K562 (cell line): ENCODE measurements around the gene MYL1. TPM values are rescaled to one million over a fixed set of nuclear protein-coding genes. Genes with fewer than 3 reads are reported as not detected.

Source experiments
- ATAC-seq: fragments of 200-7000 bp; cut with Tn5 transposase; 3 replicates; pipeline ENCODE4 v1.9.1; 2020; ENCODE audit warnings: moderate library complexity
- BruUV-seq: library from RNA; stranded (reverse); fragments of 400-500 nt; replicated peaks from 2 replicates; lab custom pipeline; 2021; lab: Mats Ljungman, UMichigan
- CTCF ChIA-PET: fragments of 300-600 bp; formaldehyde crosslinking; extraction: SDS; loops from one replicate; lab custom pipeline; 2021; ENCODE audit warnings: low intra/inter-chr PET ratio; lab: Yijun Ruan, JAX
- POLR2A ChIA-PET: fragments of 300-600, 350-650 bp; sonication (Branson Sonifier 250); formaldehyde crosslinking; extraction: SDS; loops from one replicate; lab custom pipeline; 2021; ENCODE audit warnings: antibody characterized with exemption, inconsistent platforms; lab: Yijun Ruan, JAX
- DNase-seq, 4 experiments: peaks; one replicate each; pipeline versions ENCODE4 v3.0.0 to v3.0.0-alpha.2; 2011 to 2018; ENCODE audit warnings: low spot score in 3 of 4, mixed read lengths in 3 of 4; ENCODE audit errors: extremely low read depth in 1 of 4
- FAIRE-seq: peaks from 2 replicates; lab custom pipeline; 2011; peaks lifted over from hg19 to GRCh38; lab: Jason Lieb, UNC
- H2AFZ ChIP-seq: 2 replicates; pipeline ENCODE4 v1.6.0; 2011; ENCODE audit warnings: low read depth, low read length, control low read depth, inconsistent platforms
- H3K27ac ChIP-seq: fragments of 200-600 bp; 3 replicates; pipeline ENCODE4 v1.8.0; 2011; ENCODE audit warnings: low read depth, mild to moderate bottlenecking, control low read depth, inconsistent platforms, low read length, moderate library complexity, mixed read lengths; ENCODE audit errors: extremely low read depth
- H3K27me3 ChIP-seq, 2 experiments: fragments of 300-600 bp in 1 of 2; 2 replicates in 1 of 2; 3 replicates in 1 of 2; pipeline versions ENCODE4 v1.6.0 to v1.8.0; 2011; ENCODE audit warnings: inconsistent platforms in 2 of 2, low read length in 2 of 2, mild to moderate bottlenecking in 1 of 2, mixed read lengths in 1 of 2, moderate library complexity in 1 of 2; ENCODE audit not compliant: control insufficient read depth in 2 of 2, insufficient read depth in 2 of 2
- H3K36me3 ChIP-seq: fragments of 300-600 bp; 3 replicates; pipeline ENCODE4 v1.8.0; 2011; ENCODE audit warnings: mild to moderate bottlenecking, low read length, inconsistent platforms; ENCODE audit not compliant: control insufficient read depth, insufficient read depth
- H3K4me1 ChIP-seq, 2 experiments: fragments of 200-600 bp in 1 of 2; replicated peaks in 1 of 2; 2 replicates in 1 of 2; 3 replicates in 1 of 2; pipeline versions ENCODE4 v1.5.1 to v1.8.0; 2011; ENCODE audit warnings: inconsistent platforms in 2 of 2, low read length in 2 of 2, mild to moderate bottlenecking in 1 of 2, mixed read lengths in 1 of 2, moderate library complexity in 1 of 2; ENCODE audit not compliant: control insufficient read depth in 2 of 2, insufficient read depth in 2 of 2
- H3K4me2 ChIP-seq: 2 replicates; pipeline ENCODE4 v1.6.1; 2011; ENCODE audit warnings: low read length, control low read depth, inconsistent platforms, mixed read lengths; ENCODE audit not compliant: insufficient read depth
- H3K4me3 ChIP-seq: fragments of 200-600 bp; sonication (generic), shearing (Covaris generic); 2 replicates; pipeline ENCODE4 v1.5.1; 2016; ENCODE audit warnings: control low read depth, inconsistent platforms
- H3K79me2 ChIP-seq: fragments of 200-600 bp; 3 replicates; pipeline ENCODE4 v1.8.0; 2011; ENCODE audit warnings: low read length, inconsistent platforms; ENCODE audit not compliant: control insufficient read depth, insufficient read depth
- H3K9ac ChIP-seq, 2 experiments: 2 replicates each; pipeline versions ENCODE4 v1.6.0 to v1.6.1; 2011; ENCODE audit warnings: low read depth in 2 of 2, low read length in 2 of 2, control low read depth in 1 of 2, inconsistent platforms in 1 of 2, mild to moderate bottlenecking in 1 of 2, mixed read lengths in 1 of 2; ENCODE audit not compliant: insufficient read depth in 1 of 2
- H3K9me1 ChIP-seq: one replicate; pipeline ENCODE4 v1.6.0; 2011; ENCODE audit warnings: inconsistent platforms, mild to moderate bottlenecking, low read length, moderate library complexity; ENCODE audit not compliant: control insufficient read depth, insufficient read depth
- H3K9me3 ChIP-seq: replicated peaks from 2 replicates; pipeline ENCODE4 v1.5.1; 2011; ENCODE audit warnings: low read depth, low read length, inconsistent platforms; ENCODE audit not compliant: control insufficient read depth, insufficient read depth
- H4K20me1 ChIP-seq: replicated peaks from 2 replicates; pipeline ENCODE4 v1.6.1; 2011; ENCODE audit warnings: low read length, inconsistent platforms, mixed read lengths; ENCODE audit not compliant: control insufficient read depth, insufficient read depth
- ARHGAP35 ChIP-seq: fragments of 450-650 bp; IDR thresholded peaks from 2 replicates; pipeline ENCODE4 v1.6.1; 2018; ENCODE audit not compliant: partially characterized antibody
- CREM ChIP-seq: IDR thresholded peaks from 2 replicates; pipeline ENCODE4 v1.6.1; 2014; ENCODE audit warnings: antibody characterized with exemption, low read depth
- ELF1 ChIP-seq: fragments of 200-800 bp; sonication (Bioruptor generic); IDR thresholded peaks from 2 replicates; pipeline ENCODE4 v1.6.1; 2016; ENCODE audit warnings: missing genetic modification characterization, missing compliant biosample characterization
- HOMEZ ChIP-seq: fragments of 250-450 bp; sonication (Bioruptor Pico); IDR thresholded peaks from 2 replicates; pipeline ENCODE4 v1.4.0; 2020; ENCODE audit warnings: mild to moderate bottlenecking, moderate library complexity
- IRF2 ChIP-seq: sonication (generic); formaldehyde crosslinking; IDR thresholded peaks from 2 replicates; pipeline ENCODE4 v1.8.1; 2022; ENCODE audit warnings: mild to moderate bottlenecking, missing genetic modification reagents
- KAT8 ChIP-seq: fragments of 450-650 bp; IDR thresholded peaks from 2 replicates; pipeline ENCODE4 v1.6.1; 2016; ENCODE audit warnings: low read depth, mild to moderate bottlenecking
- LARP7 ChIP-seq: fragments of 450-650 bp; IDR thresholded peaks from 2 replicates; pipeline ENCODE4 v1.6.1; 2016
- MTA3 ChIP-seq: fragments of 450-650 bp; formaldehyde crosslinking; IDR thresholded peaks from 2 replicates; pipeline ENCODE4 v1.6.1; 2017; ENCODE audit warnings: mild to moderate bottlenecking, borderline replicate concordance
- NFE2 ChIP-seq: IDR thresholded peaks from 2 replicates; pipeline ENCODE4 v1.6.1; 2014; ENCODE audit warnings: antibody characterized with exemption, low read depth
- RHOXF2B ChIP-seq: fragments of 250-450 bp; sonication (Bioruptor Pico); conservative IDR thresholded peaks from 2 replicates; pipeline ENCODE4 v1.5.1; 2021
- SIN3A ChIP-seq, 2 experiments: fragments of 150-350 bp in 1 of 2; IDR thresholded peaks; 2 replicates each; pipeline ENCODE4 v1.6.1; 2011 to 2016; ENCODE audit warnings: borderline replicate concordance in 2 of 2, low read depth in 2 of 2, low read length in 2 of 2, mild to moderate bottlenecking in 2 of 2, moderate library complexity in 2 of 2; ENCODE audit not compliant: control insufficient read depth in 1 of 2
- TFE3 ChIP-seq: fragments of 450-650 bp; formaldehyde crosslinking; IDR thresholded peaks from 2 replicates; pipeline ENCODE4 v1.4.0; 2020; ENCODE audit warnings: mild to moderate bottlenecking, mixed read lengths
- ZBTB8A ChIP-seq: fragments of 450-650 bp; IDR thresholded peaks from 2 replicates; pipeline ENCODE4 v1.6.1; 2018; ENCODE audit warnings: mild to moderate bottlenecking, moderate library complexity; ENCODE audit not compliant: partially characterized antibody
- ZNF239 ChIP-seq: fragments of 250-450 bp; sonication (Bioruptor Pico); IDR thresholded peaks from 2 replicates; pipeline ENCODE4 v1.4.0; 2020; ENCODE audit warnings: mild to moderate bottlenecking
- ZNF551 ChIP-seq: fragments of 250-450 bp; sonication (Bioruptor Pico); IDR thresholded peaks from 2 replicates; pipeline ENCODE4 v1.5.0; 2021; ENCODE audit warnings: mild to moderate bottlenecking, moderate library complexity
- ZNF583 ChIP-seq: fragments of 250-450 bp; sonication (Bioruptor Pico); IDR thresholded peaks from 2 replicates; pipeline ENCODE4 v1.4.0; 2020
- WGBS: fragments of 100-300 bp; shearing (Covaris generic); methylation state at CpG from one replicate; pipeline ENCODE4 v1.1.6; 2016; ENCODE audit warnings: low coverage, mixed read lengths; ENCODE audit not compliant: insufficient coverage; ENCODE audit errors: missing lambda C conversion rate; 5-methylcytosine and 5-hydroxymethylcytosine counted together
- in situ Hi-C: fragments of 300-500 bp; cut with MboI; formaldehyde crosslinking; loops from 4 replicates; pipeline ENCODE4 v1.15.0; 2018; ENCODE audit warnings: inconsistent platforms, mixed read lengths
- intact Hi-C: fragments of 100-400 bp; cut with micrococcal nuclease; formaldehyde crosslinking; loops from 2 replicates; pipeline ENCODE4 v1.14.2; 2022
- polyA plus RNA-seq, 8 experiments: library from polyadenylated mRNA; depleted of rRNA in 4 of 8; stranded (reverse) in 5 of 8; unstranded in 3 of 8; fragments of >200 nt; fragmentation: Nextera tagmentation in 2 of 8; fragmentation: Illumina TruSeq in 1 of 8; extraction: Ambion mirVana in 2 of 8; extraction: Trizol in 1 of 8; gene quantifications; 2 replicates each; pipeline versions ENCODE4 v1.2.1 to v1.2.3, GENCODE V29; 2011 to 2014; ENCODE audit warnings: inconsistent platforms in 1 of 8, missing spikeins in 1 of 8
- total RNA-seq, 7 experiments: library from RNA; depleted of rRNA in 6 of 7; stranded (reverse); fragments of >200 nt in 6 of 7; fragmentation: Illumina TruSeq in 2 of 7; extraction: Trizol in 2 of 7; gene quantifications; 2 replicates each; pipeline versions ENCODE4 v1.2.1 to v1.2.3, GENCODE V29; 2011 to 2021; ENCODE audit warnings: low replicate concordance in 1 of 7

Gene MYL1
- total and polyA plus RNA-seq, 9 of the 15 experiments (the other 6 are each of a cell fraction or from before 2014, with no cell fraction given): not detected

- no peak for DNase-seq
- FAIRE-seq: no peak
- no peak overlapping the region for H3K4me2 ChIP-seq
- H4K20me1 ChIP-seq: no peaks in the 10 kb centered on the region
- no peak overlapping the region for H3K27ac ChIP-seq
- no peaks in the 10 kb centered on the region for H3K9me1 ChIP-seq
- ChIA-PET CTCF (no interaction called here), POLR2A (no interaction called here)
- intact Hi-C loops (no loop called here), in situ Hi-C loops (no loop called here)
- H3K9ac ChIP-seq: no peak overlapping the region
- H3K4me3 ChIP-seq: no peak overlapping the region
- H3K79me2 ChIP-seq: no peaks in the 10 kb centered on the region
- no peaks in the 10 kb centered on the region for H3K36me3 ChIP-seq
- no peaks in the 10 kb centered on the region for H3K9me3 ChIP-seq
- no peaks in the 10 kb centered on the region for H3K27me3 ChIP-seq
- no peak for ATAC-seq
- BruUV-seq: no TSS peak
- 0% methylated on average over 1 of the region's 1 CpG for WGBS
- no peaks in the 10 kb centered on the region for H3K4me1 ChIP-seq
- TF ChIP-seq ZNF239 (CRISPR knock-in tag): no peak
- no peak for TF ChIP-seq MTA3
- TF ChIP-seq HOMEZ (CRISPR knock-in tag): no peak
- no peak for TF ChIP-seq RHOXF2B (CRISPR knock-in tag)
- TF ChIP-seq ZNF583 (CRISPR knock-in tag): no peak
- no peak overlapping the region for H2AFZ ChIP-seq
Measured at GRCh38 chr2:210268281-210268680, 46.7 kb downstream of the MYL1 start.

- no peaks in the 10 kb centered on the region for H3K9me1 ChIP-seq
- H3K4me3 ChIP-seq: no peak overlapping the region
- WGBS: 0% methylated on average over 1 of the region's 1 CpG
- H3K4me1 ChIP-seq: no peaks in the 10 kb centered on the region
- no peaks in the 10 kb centered on the region for H3K79me2 ChIP-seq
- in situ Hi-C loops: no loop called here
- no peaks in the 10 kb centered on the region for H3K27me3 ChIP-seq
- no peak overlapping the region for H2AFZ ChIP-seq
- H4K20me1 ChIP-seq: no peaks in the 10 kb centered on the region
- no peak overlapping the region for H3K27ac ChIP-seq
- CTCF ChIA-PET: no interaction called here
- ATAC-seq (no peak), FAIRE-seq (no peak), DNase-seq (no peak)
- POLR2A ChIA-PET: no interaction called here
- no peak overlapping the region for H3K9ac ChIP-seq
- BruUV-seq: no TSS peak
- intact Hi-C loops: no loop called here
- no peak overlapping the region for H3K4me2 ChIP-seq
- no peaks in the 10 kb centered on the region for H3K9me3 ChIP-seq
- H3K36me3 ChIP-seq: no peaks in the 10 kb centered on the region
- TF ChIP-seq ARHGAP35 (no peak), KAT8 (no peak), LARP7 (no peak), NFE2 (no peak), IRF2 (no peak), CREM (no peak), ZNF551 (no peak), TFE3 (CRISPR knock-in tag) (no peak), ZBTB8A (no peak), SIN3A (IDR thresholded peaks at IDR 0.05; ENCODE audit: borderline replicate concordance in 2 of 2, control insufficient read depth in 1 of 2, low read depth in 2 of 2, low read length in 2 of 2) (no peak), ELF1 (tag) (no peak)
Measured at GRCh38 chr2:210267698-210268097, 47.3 kb downstream of the MYL1 start.
